GM12865 (cell line): ENCODE results near the gene TIMM10B.
A peak's percentile ranks its signal among the peaks of the same experiment; 100 is the strongest.

Experiments used
- DNase-seq: peaks from one replicate; pipeline ENCODE4 v3.0.0; 2010; ENCODE audit warnings: low read depth
- H3K4me3 ChIP-seq: 2 replicates; pipeline ENCODE4 v1.5.1; 2011; ENCODE audit warnings: mild to moderate bottlenecking, low read depth, low read length, control low read depth
- TF ChIP-seq, protein P1 (sequence below): IDR thresholded peaks from 2 replicates; pipeline ENCODE4 v1.5.1; 2011; ENCODE audit warnings: low read length, control low read depth, low read depth, inconsistent platforms; ENCODE audit not compliant: insufficient read depth; ENCODE audit errors: missing control alignments

The TIMM10B gene

DNA sequence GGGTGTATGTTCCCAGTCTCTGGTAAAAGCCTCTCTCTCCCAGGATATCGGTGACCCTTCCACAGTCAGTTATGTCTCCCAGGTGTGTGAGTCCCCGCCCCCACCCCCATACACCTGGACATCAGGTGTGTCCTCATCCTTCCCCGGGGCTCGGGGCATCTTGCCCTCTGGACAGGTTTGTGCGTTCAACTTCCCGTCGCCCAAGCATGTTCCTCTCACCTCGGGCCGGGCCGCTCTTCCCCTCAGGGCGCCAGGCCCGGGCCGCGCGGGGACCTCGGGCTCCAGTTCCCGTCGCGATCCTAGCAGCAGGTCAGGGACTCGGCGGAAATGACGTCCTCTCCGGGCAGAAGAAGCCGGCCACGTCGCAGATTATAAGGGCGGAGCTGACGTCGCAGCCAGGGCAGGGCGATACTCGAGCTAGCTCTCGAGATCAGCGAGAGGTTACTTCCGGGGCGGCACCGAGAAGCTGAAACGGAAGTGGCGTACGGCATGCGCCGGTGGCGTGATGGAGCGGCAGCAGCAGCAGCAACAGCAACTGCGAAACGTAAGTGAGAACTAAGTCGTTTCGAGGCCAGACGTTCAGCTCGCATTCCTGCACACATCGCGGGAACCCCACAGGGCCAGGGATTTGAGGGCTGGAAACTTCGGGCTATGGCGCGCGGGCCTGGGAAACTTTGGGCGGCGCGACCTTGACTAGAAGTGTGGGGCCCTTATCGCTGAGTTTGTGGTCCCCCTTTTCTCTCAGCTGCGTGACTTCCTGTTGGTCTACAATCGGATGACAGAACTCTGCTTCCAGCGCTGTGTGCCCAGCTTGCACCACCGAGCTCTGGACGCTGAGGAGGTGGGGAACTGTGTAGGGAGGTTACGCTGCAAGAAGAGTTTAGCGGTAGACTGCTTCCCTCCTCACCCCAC is at the start of gene TIMM10B, which contains the start of gene ARFIP2:
TIMM10B (plus strand) TSS at position 490 of the 912 bp plus-strand sequence; CDS start at position 506, 16 bp downstream.
ARFIP2 (minus strand) TSS at position 320 of the 912 bp plus-strand sequence. CDS start 910 bp downstream, outside the sequence.
- TF ChIP-seq, protein P1, sequence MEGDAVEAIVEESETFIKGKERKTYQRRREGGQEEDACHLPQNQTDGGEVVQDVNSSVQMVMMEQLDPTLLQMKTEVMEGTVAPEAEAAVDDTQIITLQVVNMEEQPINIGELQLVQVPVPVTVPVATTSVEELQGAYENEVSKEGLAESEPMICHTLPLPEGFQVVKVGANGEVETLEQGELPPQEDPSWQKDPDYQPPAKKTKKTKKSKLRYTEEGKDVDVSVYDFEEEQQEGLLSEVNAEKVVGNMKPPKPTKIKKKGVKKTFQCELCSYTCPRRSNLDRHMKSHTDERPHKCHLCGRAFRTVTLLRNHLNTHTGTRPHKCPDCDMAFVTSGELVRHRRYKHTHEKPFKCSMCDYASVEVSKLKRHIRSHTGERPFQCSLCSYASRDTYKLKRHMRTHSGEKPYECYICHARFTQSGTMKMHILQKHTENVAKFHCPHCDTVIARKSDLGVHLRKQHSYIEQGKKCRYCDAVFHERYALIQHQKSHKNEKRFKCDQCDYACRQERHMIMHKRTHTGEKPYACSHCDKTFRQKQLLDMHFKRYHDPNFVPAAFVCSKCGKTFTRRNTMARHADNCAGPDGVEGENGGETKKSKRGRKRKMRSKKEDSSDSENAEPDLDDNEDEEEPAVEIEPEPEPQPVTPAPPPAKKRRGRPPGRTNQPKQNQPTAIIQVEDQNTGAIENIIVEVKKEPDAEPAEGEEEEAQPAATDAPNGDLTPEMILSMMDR = no peak
- DNase-seq = peak; percentile 98
- H3K4me3 ChIP-seq = peak within 1 kb of the TSS; percentile 76

DNA sequence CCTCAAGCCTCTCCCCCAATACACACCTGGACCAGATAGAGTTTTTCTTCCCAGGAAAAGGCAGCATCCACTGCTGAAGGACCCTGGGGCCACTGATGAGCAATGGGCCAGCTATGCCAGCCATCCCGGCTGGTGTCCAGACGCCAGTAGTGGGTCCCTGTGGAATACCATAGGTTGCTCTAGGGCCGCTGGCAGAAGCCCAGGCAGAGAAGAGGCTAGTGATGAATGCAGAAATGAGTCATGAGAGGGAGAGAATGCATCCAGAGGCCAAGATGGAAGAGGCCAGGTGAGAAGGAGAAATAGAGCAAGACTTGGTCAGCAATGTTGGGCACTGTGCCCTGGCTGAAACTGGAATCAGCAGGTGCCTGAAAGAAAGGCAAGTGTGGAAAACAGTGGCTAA is 49.4 kb upstream of the TIMM10B start:
- DNase-seq = no peak
- TF ChIP-seq, protein P1 = no peak
- H3K4me3 ChIP-seq = no peak overlapping the region

DNA sequence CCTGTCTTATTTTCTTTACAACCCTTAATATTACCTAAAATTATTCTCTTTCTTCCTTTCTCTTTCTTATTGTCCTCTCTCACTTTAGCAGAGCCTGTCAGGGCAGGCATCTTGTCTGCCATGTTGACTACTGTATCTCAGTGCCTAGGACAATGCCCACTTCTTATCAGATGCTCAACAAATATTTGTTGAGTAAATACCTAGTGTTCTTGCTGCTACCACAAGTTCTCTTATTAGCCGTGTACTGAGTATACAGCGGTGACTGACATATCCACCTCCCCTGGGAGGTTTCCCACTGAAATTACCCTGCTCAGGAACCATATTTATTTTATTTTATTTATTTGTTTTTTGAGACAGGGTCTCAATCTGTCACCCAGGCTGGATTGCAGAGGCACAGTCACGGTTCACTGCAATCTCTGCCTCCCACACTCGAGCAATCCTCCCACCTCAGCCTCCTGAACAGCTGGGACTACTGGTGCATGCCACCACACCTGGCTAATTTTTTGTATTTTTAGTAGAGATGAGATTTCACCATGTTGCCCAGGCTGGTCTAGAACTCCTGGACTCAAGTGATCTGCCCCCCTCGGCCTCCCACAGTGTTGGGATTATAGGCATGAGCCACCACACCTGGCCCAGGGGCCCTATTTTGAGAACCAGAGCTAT is 47.2 kb upstream of the TIMM10B start:
- peak; percentile 55 for DNase-seq

DNA sequence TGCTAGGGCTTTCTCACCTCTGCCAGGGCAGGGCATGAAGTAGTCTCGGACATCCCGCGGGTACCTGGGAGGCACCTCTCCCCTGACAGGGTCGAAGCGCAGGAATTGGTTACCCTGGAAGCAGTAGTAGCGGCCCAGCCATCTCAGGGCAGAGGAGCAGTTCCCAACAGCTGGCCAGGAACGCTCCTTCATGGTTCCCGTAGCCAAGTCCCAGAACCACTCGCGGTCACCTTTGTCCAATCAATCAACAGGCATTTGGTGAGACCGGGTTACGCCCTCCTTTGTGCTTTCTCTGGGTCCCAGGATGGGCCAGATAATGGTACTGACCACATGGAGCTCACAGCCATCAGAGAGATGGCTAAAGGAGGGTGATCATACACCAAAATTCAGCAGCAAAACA is 43.9 kb upstream of the TIMM10B start:
- DNase-seq = no peak
- TF ChIP-seq, protein P1 = no peak
- no peak overlapping the region for H3K4me3 ChIP-seq

More for the DNA sequence above, 47.2 kb upstream of the TIMM10B start:
- no peak overlapping the region for H3K4me3 ChIP-seq
- TF ChIP-seq, protein P1 = no peak

- H3K4me3 ChIP-seq = no peak overlapping the region
- peak; percentile 17 for DNase-seq
- TF ChIP-seq, protein P1 = no peak
These were observed 43.3 kb upstream of the TIMM10B start for GRCh38 chr11:6437993-6438392.

GRCh38 chr11:6438979-6439571 is 42.2 kb upstream of the TIMM10B start:
- H3K4me3 ChIP-seq = no peak overlapping the region
- DNase-seq = peak; percentile 52
- TF ChIP-seq, protein P1 = peak; percentile 63
